Activated naive CD8-positive, alpha-beta T cell treated with anti-CD3 and anti-CD28 coated beads, Interleukin-2, amount 50 U/mL, for 16 hours (primary cell): ENCODE data around the gene TOM1L1.

Source experiments
- DNase-seq: peaks from one replicate; pipeline ENCODE4 v3.0.0-alpha.2; 2020; ENCODE audit warnings: low read depth, low spot score

The TOM1L1 gene

DNA sequence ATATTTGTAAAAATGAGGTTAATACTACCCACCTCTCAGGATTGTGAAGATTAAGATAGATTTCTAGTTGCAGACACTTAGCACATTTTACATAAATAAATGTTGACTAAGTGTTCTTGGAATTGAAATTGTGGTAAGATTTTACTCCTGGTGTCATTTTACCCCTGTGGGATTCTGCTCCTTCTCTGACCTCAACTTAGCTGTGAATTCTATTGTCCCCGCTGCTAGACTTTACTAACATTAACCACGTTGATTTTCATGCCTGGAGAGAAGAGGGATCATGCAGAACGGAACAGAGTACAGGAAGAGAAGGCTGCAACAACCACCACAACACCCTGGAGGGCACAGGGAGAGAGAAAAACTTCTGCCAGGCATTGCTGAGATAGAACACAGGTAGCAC, 2.1 kb upstream of the TOM1L1 start:
- no peak for DNase-seq

DNA sequence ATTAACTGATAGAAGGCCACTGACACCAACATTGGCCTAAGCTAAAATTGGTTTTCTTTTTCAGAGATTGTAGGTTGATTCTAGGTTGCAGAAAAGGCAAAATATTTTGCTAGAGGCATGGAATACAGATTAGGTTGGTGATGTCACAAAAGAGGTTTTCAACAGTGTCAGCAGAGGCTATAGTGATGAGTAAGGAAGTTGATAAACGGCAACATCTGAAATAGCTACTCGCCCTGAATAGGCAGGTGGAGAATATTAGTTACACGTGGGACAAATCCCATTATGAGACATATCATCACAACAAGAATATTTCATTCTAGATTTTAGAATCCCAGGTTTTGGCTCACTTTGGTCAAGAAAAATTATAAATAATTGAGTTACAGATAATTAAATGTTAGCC, 1.5 kb upstream of the TOM1L1 start:
- no peak for DNase-seq

DNA sequence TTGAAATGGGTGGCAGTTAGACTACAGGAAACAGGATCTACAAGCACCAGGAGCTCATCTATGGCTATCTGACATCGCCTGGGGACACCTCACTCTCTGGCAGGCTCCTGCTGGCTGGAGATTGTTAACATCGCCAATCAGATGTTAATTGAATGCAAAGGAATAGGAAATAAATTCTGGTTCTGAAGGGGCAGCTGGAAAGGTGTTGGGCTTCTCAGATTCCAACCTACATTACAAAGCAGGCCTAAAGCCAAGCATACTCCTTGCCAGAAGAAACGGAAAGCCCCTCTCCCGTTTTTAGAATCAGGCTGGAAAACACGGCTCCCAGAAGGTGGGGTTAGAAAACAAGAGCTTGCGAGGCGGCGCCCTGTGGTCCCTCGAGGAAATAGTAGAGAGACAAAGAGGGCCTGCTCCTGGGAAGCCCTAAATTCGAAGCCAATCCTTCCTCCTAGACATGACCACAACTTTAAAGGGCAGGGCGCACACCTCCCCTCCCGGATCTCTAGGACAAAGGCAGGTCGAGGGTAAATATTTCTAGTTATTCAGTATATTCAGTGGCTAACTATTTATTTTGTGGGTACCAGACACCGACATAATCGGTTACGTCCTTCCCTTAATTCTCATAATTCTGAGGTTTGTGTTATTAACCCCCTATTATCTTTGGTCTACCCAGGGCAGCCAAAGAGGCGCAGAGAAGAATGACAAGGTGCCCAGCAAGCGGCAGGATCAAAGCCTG, 763 bp upstream of the TOM1L1 start:
- DNase-seq = no peak

DNA sequence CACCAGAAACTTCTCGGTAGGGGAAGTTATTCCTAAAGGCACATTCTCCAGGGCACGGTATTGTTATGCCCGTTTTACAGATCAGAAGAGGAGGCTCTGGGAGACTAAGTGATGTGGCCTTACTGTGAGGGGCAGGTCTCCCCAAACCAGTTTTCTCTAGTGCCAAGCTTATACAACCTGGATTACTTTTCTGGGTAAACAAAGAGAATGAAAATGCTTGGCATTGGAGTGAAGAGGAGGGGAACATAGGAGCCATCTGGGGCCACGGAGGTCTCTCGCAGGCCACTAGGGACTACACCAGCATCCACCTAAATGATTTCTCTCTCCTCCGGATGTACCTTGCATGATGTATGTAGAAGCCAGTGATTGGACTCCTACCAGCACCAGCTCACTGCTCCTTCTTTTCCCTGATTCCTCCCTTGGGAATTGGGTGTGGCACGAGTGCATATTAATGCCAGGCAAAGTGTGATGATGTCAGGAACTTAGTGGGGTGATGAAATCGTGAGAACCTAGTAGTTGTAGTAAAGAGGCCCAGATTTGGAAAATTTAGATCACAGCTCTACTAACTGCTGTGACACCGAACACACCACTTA, 674 bp downstream of the TOM1L1 start:
- DNase-seq = no peak

DNA sequence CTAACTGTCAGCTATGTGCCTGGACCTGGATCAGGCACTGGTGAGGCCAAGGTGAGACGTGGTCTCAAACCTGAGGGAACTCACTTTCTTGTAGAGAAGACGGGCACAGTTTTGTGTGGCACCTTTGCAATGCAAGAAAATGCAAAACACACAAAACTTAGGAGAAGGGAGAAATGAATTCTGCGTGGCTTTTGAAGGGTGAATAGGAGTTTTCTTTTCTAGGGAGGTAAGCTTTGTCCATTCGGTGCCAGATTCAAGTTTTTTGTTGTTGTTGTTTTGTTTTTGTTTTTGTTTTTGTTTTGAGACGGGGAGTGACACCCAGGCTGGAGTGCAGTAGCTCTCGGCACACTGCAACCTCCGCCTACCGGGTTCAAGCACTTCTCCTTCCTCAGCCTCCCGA, 1.4 kb downstream of the TOM1L1 start:
- DNase-seq = no peak

DNA sequence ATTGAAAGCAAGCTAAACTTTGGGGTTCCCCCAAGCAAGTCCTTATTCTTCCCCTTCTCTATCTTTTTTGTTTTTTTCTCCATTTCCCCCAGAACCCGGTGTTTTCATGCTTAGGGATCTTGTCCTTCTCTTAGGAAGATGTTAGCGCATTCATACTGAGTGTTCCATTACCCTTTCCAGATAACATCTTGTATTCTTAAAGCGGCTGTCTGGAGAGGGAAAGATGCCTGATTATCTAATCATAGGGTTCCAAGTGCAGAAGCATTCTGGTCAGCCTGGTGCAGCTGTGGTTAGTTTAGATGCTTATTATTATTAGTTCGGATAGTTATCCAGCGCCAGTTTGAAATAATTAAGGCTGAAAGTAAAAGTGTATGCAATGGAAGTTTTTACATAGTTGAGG, 2.0 kb downstream of the TOM1L1 start:
- no peak for DNase-seq

DNA sequence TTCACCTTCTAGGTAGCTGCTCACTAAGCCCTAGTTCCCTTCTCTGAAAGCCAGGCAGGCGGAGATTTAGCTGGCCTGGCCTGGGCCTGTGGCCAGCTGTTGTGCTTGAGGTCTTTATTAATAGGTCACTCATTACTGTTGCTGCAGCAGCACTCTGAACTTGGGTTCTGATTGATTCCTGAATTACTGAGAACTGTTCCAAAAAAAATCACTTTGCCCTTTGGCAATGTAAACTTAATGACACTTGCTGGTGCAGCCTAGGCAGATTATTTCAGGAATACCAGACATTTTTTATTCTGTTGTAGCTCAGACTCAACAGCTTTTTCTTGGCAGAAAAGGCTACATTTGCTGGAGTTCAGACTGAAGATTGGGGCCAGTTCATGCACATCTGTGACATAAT, 2.7 kb downstream of the TOM1L1 start:
- DNase-seq = no peak

DNA sequence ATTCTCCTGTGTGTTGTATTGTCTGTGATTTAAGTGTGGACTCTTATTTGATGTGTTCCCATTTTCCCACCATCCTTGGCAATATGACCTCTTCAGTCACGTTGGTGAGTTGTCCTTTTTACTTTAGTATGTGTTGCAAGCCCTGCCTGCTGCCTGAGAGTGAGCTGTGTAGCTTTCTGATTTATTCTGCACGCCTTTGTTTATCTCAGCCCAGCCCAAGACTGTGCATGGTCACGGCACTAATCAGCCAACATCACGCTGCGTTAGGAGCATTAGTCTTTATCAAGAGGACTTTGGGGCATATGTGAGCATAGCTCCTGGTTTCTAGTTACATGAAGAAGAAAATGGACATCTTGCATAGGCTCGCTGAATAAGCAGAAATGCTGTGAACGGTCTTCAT, 6.0 kb downstream of the TOM1L1 start:
- DNase-seq = no peak

DNA sequence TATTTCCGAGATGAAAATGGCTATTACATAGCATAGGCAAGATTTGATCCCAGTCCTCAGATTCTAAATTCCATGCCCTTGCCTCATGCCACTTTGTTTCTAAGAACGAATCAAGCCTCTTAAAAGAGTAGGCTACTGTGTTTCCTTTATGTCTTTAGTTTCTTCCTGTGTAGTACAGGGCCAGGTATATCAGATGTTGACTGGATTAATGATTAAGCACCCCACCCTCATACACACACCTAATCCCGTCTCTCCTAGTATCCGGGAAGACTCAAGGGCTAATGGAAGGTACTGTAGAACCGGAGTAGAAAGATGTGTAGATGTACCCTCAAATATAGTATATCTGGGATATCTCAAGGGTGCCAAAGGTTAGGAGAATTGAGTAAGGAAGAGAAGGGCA, 6.7 kb downstream of the TOM1L1 start:
- DNase-seq = no peak

DNA sequence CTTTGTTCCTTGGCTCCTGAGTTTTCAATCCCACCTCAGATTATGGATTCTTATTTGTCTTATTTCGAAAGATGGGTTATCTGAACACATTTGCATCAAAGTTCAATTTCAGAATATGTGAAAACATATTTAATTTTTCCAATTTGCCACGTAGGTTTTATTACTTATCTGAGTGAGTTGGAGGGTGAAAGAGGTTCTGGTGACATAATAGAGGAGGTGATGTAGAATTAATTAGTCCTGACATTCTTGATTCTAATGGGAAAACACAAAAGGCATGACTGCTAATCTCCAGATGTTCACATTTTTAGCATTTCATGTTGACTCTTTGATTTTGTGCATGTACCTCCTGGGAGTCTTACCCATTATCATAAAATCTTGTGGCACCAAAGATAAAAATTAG, 9.1 kb downstream of the TOM1L1 start:
- no peak for DNase-seq

DNA sequence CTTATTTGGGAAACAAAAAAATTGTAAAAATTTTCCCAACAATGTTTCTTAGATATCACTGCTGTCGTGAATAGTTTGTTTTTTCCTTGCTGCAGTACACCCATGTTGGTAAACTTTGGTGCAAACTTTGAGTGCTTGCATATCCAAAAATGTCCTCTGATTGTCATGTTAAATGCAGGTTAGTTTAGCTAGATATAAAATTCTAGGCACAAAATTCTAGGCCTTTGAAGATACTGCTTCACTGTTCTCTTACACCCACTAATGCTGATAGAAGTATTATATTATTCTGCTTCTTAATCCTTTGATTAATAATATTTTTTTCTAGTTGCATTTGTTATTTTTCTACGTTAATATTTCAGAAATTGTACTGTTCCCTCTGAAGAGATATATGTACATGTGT, 16.1 kb downstream of the TOM1L1 start:
- DNase-seq = no peak

DNA sequence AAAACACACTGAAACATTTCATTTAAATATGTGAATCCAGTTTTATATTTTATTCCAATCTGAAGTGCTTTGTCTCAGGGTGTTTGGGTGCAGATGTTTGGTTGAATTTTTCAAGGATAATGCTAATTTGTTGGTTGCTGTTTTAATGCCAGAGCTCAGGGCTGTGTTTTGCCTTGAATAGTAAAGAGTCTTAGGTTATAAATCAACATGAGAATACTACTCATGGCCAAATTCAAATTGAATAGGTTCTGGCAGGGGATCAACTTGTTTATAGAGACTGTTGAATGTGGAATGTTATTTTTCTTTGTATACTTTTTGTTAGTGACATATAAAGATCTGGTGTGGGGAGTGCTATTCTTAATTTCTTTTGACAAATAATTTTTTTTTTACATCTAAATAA, 18.8 kb downstream of the TOM1L1 start:
- DNase-seq = no peak

DNA sequence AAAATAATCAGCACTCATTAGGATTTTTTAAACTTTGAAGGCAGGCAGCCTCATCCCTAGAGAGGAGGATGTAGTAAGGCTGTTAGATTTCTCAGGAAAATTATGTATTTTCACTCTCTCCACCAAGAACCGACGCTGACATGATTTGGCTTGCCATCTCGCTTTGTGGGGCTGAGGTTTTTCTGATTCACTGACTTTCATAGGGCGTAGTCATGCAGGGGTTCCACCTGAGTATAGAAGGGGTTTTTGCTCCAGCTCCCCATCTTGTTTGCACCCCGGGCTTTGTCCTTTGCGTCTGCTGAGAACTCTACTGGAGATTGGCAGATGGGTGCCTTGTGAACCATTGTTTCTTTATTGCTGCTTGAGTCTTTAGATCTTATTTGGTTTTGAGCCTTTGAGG, 20.2 kb downstream of the TOM1L1 start:
- DNase-seq = no peak

DNA sequence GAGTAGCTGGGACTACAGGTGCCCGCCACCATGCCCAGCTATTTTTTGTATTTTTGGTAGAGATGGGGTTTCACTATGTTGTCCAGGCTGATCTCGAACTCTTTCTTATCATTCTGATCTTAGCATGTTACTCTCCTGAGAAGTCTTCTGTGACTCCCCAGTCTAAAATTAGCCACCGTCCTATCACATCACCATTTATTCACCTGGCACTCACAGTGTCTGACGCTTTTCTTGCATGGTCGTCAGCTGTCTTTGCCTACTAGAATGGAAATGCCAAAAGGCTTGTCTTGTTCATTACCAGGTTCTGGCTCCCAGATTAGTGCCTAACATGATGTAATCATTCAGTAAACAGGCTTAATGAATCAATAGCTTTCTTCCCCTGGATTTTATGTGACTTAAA, 23.8 kb downstream of the TOM1L1 start:
- no peak for DNase-seq

DNA sequence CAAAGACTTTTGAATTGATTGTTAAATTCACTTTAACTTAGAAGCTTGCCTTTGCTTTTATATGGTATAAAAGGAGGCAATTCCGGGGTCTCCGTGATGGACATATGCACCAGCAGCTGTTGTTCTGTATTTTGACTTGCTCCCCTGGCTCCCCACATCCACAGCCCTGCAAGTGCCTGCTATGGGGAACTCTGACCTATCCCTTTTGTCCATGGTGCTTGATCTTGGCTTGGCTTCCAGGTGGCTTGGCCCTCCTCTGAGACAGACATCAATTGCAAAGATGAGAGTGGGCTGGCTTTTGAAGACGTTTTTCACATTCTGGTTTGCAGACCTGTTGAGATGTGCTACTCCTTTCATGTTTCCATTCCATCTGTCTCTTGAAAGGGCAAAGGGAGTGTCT, 26.9 kb downstream of the TOM1L1 start:
- DNase-seq = no peak

DNA sequence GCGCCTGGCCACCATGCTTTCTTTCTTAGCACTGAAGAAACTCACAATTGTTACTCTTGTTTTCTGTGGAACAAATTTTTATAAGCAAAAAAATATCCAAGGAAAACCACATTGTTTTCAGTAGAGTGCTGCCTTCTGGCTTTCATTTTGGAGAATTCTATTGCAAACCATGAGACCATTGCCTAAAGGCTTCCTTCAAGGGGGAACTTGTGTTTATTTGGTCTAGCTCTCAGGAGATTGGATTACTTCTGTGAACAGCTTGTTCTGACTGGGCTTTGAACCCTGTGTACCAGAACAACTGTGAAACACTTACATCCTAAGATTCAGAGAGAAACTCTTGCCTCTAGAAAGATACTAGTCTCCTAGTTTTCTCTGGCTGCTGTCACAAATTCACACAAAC, 32.1 kb downstream of the TOM1L1 start:
- no peak for DNase-seq

DNA sequence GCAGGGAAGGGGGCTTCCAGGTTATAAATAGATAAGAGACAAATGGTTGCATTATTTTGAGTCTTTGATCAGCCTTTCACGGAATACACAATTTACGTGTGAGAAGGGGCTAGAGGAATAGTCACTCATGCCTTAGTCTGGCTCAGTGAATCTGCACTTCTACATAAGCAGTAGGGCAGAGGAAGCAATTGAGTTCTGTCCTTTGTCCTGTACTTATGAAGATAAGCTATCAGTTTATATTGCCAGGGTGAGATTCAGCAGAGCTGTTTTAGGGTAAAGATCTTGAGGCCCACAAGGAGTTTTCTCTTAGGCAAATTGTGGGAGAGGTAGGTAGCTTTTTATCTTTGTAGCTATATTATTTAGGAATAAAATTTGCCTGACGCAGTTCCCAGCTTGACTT, 33.3 kb downstream of the TOM1L1 start:
- no peak for DNase-seq

DNA sequence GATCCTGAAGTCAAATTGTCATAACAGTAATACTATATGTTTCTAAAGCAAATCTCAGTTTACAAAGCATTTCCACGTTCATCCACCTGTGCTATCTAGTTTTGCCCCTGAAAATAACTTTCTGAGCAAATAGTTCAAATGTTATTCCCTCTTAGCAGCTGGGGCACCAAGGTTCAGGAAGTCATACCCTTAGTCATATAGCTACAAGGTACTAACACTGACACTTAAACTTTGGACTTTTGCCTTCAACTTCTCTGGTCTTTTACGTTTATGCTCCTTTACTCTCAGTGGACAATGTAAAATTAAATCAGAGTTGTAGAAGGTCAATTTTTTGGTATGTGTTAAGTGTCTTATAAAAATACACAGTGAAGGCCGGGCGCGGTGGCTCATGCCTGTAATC, 34.8 kb downstream of the TOM1L1 start:
- no peak for DNase-seq

DNA sequence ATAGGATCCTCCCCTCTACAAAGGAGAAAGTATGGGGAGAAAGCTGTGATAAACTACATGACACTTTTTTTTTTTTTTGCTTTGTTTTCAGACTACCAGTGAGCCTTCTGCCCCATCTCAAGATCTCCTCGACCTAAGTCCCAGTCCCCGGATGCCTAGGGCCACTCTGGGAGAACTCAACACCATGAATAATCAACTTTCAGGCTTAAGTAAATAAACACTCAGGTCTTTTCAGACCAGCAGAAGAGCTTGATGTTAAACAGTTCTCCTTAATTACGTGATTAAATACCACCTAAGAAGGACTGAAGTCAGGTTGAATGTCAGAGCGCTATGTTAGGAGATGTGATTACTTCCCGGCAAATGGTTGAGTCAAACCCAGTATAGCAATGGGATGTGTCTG, 36.4 kb downstream of the TOM1L1 start:
- DNase-seq = no peak

DNA sequence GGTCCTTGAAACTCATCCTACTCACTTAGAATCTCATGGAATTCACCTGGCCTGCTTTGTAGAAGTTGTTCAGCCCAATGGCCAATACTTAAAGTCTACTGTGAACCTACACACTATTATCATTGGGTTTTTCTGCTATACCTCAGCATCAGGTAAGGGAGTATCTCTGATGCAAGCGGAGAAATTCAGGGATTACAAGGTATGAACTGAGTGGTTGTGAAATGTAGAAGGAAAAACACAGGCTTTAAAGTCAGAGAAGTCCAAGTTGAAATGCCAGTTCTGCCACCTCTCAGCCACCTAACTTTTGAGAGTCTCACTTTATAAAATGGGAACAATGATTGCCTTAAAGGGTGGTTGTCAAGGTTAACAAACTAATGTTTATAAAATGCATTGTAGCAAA, 36.8 kb downstream of the TOM1L1 start:
- DNase-seq = no peak

DNA sequence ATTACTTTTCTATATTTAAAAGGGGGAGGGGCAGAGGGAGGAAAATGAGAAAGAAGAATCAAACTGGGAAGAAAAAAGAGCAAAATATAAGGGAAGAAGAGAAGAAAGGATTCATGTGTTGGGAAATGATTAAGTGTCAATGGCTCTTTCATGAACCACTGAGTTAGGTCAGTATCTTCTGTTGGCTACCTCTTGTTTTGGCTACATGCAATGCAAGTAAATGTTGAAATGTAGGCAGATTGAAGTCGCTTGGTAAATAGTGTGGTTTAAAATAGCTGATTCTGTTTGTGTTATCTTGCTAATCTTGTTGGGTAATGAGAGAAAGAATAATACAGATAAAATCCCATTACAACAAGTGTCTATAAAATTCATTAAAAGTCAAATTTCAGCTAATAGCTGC, 40.6 kb downstream of the TOM1L1 start:
- DNase-seq = no peak

DNA sequence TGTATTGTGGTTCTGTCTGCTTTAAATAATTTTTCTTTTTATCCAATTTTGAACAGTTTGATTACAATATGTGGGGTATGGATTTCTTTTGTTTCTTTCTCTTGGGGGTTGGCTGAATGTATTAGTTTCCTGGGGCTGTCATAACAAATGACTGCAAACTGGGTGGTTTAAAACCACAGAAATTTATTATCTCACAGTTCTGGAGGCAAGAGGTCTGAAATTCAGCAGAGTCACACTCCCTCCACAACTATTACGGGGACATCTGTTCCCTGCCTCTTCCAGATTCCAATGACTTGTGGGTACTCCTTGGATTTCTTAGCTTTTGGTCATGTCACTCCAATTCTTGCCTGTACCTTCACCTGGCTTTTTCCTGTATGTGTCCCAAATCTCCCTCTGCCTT, 44.1 kb downstream of the TOM1L1 start:
- DNase-seq = no peak

DNA sequence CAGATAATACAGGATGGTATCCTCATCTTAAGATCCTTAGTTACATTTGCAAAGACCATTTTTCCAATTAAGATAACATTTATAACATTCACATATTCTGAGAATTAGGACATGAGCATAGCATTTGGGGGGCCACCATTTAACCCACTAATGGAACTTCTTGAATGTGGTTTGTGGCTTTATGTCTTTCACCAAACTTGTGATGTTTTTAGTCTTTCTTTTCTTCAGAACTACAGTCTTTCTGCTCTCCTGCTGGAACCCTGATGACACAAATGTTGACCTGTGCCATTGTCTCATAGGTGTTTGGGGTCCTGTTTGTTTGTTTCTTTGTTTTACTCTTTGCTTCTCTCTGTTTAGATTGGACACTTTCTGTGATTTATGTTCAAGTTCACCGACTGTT, 44.6 kb downstream of the TOM1L1 start:
- DNase-seq = no peak

DNA sequence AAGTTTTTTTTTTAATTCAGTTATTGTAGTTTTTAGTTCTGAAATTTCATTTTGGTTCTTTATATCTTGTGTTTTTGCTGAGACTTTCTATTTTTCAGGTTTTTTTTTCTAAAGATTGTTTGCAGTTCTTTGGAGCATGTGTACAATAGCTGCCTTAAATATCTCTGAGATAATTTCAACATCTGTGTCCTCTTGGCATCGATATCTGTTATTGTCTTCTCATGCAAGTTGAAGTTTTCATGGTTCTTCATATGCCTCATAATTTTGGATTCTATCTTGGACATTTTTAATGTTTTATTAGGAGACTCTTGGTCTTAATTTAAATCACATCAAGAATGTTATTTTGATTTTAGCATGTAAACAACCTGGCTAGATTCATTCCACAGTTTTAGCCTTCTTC, 45.0 kb downstream of the TOM1L1 start:
- DNase-seq = no peak
